Measurements from ENCODE around the gene SPNS2. TPM values are rescaled to one million over a fixed set of nuclear protein-coding genes. Genes with fewer than 3 reads are reported as not detected.

Gene SPNS2
- polyA plus RNA-seq, 1 donor from 2014 or later: 39.7 TPM

DNA sequence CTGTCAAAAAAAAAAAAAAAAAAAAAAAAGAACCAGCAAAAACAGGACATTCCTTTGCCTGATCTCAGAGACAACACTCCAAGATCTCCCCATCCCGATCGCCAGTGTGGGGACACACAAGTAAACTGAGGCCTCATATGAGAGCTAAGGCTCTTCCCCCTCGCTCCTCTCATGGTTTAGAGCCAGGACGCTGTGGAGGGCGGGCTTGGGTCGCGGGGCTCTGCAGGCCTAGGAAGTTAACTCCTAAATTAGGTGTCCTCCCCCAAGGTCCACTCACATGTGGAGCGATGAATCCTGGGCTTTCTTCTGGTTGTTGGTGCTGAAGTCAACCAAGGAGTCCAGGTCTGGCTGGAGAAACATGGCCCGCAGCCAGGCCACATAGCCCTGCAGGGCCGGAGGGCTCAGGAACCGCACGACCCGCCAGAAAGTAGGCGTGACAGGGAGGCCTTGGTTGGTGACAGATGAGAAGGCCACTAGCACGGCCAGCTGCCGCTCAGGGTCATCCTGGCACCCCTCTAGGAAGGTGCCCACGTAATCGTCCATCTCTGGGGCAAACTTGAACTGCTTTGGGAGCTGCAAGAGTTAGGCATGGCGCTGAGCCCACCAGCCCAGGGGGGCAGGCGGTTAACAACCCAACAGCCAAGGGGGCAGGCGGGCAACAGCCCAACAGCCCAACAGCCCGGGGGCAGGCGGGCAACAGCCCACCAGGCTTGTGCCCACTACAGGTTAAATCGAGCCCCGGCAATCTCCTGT, 51.3 kb downstream of the SPNS2 start:
- no peaks in the 10 kb centered on the region for H3K27me3 ChIP-seq (ENCODE audit: insufficient read depth, low read depth, low read length)
- H3K9ac ChIP-seq (ENCODE audit: low read length): no peak overlapping the region
- no peaks in the 10 kb centered on the region for H4K20me1 ChIP-seq (ENCODE audit: insufficient read depth)
- H3K4me2 ChIP-seq (ENCODE audit: low read length): no peak overlapping the region
- no peak overlapping the region for H3K4me3 ChIP-seq (ENCODE audit: low read length)
- H3K27ac ChIP-seq (ENCODE audit: low read length): no peak overlapping the region
- no peaks in the 10 kb centered on the region for H3K9me2 ChIP-seq (ENCODE audit: insufficient read depth, low read length)
- H2AFZ ChIP-seq (ENCODE audit: low read depth, low read length): no peak overlapping the region
- H3F3A ChIP-seq (ENCODE audit: insufficient read depth, low read length, poor library complexity, severe bottlenecking): no peaks in the 10 kb centered on the region
- H3K9me3 ChIP-seq (ENCODE audit: low read length): no peaks in the 10 kb centered on the region
- no peaks in the 10 kb centered on the region for H3K36me3 ChIP-seq (ENCODE audit: insufficient read depth, low read length)
- TF ChIP-seq SMC3 (conservative IDR thresholded peaks at IDR 0.05; ENCODE audit: poor library complexity): no peak
- TF ChIP-seq POLR2AphosphoS5 (IDR thresholded peaks at IDR 0.05): no peak
- TF ChIP-seq EP300 (conservative IDR thresholded peaks at IDR 0.05; ENCODE audit: poor library complexity, severe bottlenecking): no peak
- no peak for TF ChIP-seq EZH2 (IDR thresholded peaks at IDR 0.05; ENCODE audit: borderline replicate concordance, insufficient read depth, low read length, poor library complexity, severe bottlenecking)
- TF ChIP-seq, protein P1, sequence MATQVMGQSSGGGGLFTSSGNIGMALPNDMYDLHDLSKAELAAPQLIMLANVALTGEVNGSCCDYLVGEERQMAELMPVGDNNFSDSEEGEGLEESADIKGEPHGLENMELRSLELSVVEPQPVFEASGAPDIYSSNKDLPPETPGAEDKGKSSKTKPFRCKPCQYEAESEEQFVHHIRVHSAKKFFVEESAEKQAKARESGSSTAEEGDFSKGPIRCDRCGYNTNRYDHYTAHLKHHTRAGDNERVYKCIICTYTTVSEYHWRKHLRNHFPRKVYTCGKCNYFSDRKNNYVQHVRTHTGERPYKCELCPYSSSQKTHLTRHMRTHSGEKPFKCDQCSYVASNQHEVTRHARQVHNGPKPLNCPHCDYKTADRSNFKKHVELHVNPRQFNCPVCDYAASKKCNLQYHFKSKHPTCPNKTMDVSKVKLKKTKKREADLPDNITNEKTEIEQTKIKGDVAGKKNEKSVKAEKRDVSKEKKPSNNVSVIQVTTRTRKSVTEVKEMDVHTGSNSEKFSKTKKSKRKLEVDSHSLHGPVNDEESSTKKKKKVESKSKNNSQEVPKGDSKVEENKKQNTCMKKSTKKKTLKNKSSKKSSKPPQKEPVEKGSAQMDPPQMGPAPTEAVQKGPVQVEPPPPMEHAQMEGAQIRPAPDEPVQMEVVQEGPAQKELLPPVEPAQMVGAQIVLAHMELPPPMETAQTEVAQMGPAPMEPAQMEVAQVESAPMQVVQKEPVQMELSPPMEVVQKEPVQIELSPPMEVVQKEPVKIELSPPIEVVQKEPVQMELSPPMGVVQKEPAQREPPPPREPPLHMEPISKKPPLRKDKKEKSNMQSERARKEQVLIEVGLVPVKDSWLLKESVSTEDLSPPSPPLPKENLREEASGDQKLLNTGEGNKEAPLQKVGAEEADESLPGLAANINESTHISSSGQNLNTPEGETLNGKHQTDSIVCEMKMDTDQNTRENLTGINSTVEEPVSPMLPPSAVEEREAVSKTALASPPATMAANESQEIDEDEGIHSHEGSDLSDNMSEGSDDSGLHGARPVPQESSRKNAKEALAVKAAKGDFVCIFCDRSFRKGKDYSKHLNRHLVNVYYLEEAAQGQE (IDR thresholded peaks at IDR 0.05; ENCODE audit: borderline replicate concordance): no peak
- no peak for TF ChIP-seq MXI1 (conservative IDR thresholded peaks at IDR 0.05; ENCODE audit: poor library complexity, severe bottlenecking)
- no peak for TF ChIP-seq TAF1 (IDR thresholded peaks at IDR 0.05; ENCODE audit: low read depth)
- TF ChIP-seq RAD21 (conservative IDR thresholded peaks at IDR 0.05): no peak
- TF ChIP-seq, protein P2, sequence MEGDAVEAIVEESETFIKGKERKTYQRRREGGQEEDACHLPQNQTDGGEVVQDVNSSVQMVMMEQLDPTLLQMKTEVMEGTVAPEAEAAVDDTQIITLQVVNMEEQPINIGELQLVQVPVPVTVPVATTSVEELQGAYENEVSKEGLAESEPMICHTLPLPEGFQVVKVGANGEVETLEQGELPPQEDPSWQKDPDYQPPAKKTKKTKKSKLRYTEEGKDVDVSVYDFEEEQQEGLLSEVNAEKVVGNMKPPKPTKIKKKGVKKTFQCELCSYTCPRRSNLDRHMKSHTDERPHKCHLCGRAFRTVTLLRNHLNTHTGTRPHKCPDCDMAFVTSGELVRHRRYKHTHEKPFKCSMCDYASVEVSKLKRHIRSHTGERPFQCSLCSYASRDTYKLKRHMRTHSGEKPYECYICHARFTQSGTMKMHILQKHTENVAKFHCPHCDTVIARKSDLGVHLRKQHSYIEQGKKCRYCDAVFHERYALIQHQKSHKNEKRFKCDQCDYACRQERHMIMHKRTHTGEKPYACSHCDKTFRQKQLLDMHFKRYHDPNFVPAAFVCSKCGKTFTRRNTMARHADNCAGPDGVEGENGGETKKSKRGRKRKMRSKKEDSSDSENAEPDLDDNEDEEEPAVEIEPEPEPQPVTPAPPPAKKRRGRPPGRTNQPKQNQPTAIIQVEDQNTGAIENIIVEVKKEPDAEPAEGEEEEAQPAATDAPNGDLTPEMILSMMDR (IDR thresholded peaks at IDR 0.05; ENCODE audit: poor library complexity, severe bottlenecking): no peak
- no peaks in the 10 kb centered on the region for H3K79me2 ChIP-seq (replicated peaks; ENCODE audit: insufficient read depth, low read length)

DNA sequence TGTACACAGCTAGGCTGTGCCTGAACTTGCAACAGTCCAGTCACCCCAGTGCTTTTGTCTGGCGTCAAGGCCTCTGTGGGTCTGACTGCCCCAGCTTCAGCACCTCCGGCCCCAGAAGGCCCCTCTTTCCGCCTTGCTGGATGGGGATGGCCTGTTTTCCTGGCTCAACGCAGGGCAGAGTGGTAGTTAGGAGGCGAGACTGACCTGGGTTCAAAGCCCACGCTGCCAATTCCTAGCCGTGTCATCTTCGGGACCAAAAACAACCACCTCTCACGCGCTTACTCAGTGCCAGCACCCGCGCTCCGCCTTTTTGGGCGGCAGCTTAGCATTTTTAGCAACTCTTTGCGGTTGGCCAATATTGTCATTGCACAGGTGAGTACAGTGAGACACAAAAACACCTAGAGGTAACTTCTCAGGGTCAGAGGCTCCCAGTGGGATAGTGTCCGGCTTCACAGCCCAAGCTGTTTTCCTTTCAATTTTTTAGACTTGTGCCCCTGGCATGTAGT, 51.9 kb downstream of the SPNS2 start:
- H3K27me3 ChIP-seq (ENCODE audit: insufficient read depth, low read depth, low read length): no peaks in the 10 kb centered on the region
- H3K9me2 ChIP-seq (ENCODE audit: insufficient read depth, low read length): no peaks in the 10 kb centered on the region
- H3K4me3 ChIP-seq (ENCODE audit: low read length): no peak overlapping the region
- H3K9ac ChIP-seq (ENCODE audit: low read length): no peak overlapping the region
- no peak overlapping the region for H3K27ac ChIP-seq (ENCODE audit: low read length)
- H2AFZ ChIP-seq (ENCODE audit: low read depth, low read length): no peak overlapping the region
- no peak for TF ChIP-seq EZH2 (IDR thresholded peaks at IDR 0.05; ENCODE audit: borderline replicate concordance, insufficient read depth, low read length, poor library complexity, severe bottlenecking)
- TF ChIP-seq RAD21 (conservative IDR thresholded peaks at IDR 0.05): no peak
- TF ChIP-seq MXI1 (conservative IDR thresholded peaks at IDR 0.05; ENCODE audit: poor library complexity, severe bottlenecking): no peak
- no peak for TF ChIP-seq POLR2AphosphoS5 (IDR thresholded peaks at IDR 0.05)
- TF ChIP-seq, protein P1 (IDR thresholded peaks at IDR 0.05; ENCODE audit: borderline replicate concordance): no peak
- peaks cover under 1% of the 10 kb centered on the region for H3F3A ChIP-seq (ENCODE audit: insufficient read depth, low read length, poor library complexity, severe bottlenecking)
- H3K4me2 ChIP-seq (ENCODE audit: low read length): no peak overlapping the region
- no peaks in the 10 kb centered on the region for H3K9me3 ChIP-seq (ENCODE audit: low read length)
- H4K20me1 ChIP-seq (ENCODE audit: insufficient read depth): no peaks in the 10 kb centered on the region
- no peaks in the 10 kb centered on the region for H3K79me2 ChIP-seq (replicated peaks; ENCODE audit: insufficient read depth, low read length)
- no peaks in the 10 kb centered on the region for H3K36me3 ChIP-seq (ENCODE audit: insufficient read depth, low read length)
